ENCODE measurements around the gene IRX4.

IRX4 gene

GRCh38 chr5:1880377-1881025 is 2.2 kb downstream of the IRX4 start:
- no peak overlapping the region for H3K27ac ChIP-seq
- no peak for DNase-seq
- peaks cover 57% of the 10 kb centered on the region for H3K9me3 ChIP-seq (ENCODE audit: severe bottlenecking)
- no peak for TF ChIP-seq CTCF (IDR thresholded peaks at IDR 0.05; ENCODE audit: low read depth, low read length)
- no peaks in the 10 kb centered on the region for H3K36me3 ChIP-seq
- H3K27me3 ChIP-seq (ENCODE audit: insufficient read depth, low read depth, severe bottlenecking), result peaks cover 97% of the 10 kb centered on the region
- no peak overlapping the region for H3K4me3 ChIP-seq (ENCODE audit: low read depth, low read length)

DNA sequence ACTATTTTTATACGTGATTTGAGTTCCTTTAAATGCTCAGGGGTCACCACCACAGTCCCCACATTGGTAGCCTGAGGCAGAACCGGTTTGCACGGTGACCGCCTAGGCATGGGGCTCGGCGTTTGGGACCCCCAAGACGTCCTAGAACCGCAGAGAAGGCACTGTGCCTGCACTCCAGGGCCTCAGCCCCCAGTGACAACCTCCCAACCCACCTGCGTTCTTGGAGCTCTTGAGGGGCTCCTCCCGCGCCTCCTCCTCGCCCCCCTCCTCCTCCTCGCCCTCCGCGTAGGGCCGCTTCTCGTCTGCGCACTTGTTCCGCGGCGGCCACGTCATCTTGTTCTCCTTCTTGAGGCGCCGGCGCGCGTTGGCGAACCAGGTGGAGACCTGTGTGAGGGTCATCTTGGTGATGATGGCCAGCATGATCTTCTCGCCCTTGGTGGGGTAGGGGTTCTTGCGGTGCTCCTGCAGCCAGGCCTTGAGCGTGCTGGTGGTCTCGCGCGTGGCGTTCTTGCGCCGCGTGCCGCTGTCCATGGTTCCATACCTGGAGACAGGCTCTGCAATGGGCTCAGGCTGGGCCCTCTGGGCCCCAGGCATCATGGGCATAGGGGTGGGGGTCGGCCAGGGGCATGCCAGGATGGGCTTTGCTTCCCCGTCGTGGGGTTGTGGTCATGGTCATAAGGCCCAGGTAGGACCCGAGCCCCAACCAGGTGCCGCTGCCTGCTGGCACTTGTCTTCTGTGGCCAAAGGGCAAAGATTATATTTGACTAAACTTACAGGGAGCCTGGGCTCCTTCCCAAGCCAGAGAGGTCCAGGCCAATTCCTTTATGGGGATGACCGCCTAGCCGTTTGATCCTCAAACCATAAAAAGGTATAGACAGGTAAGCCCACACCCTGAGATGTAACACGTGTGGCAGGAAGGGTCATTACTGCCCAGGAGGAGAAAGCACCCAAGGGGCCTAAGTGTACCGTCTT is 3.1 kb downstream of the IRX4 start:
- H3K36me3 ChIP-seq, result no peaks in the 10 kb centered on the region
- no peak for TF ChIP-seq CTCF (IDR thresholded peaks at IDR 0.05; ENCODE audit: low read depth, low read length)
- H3K9me3 ChIP-seq (ENCODE audit: severe bottlenecking), result peaks cover 58% of the 10 kb centered on the region
- H3K4me3 ChIP-seq (ENCODE audit: low read depth, low read length), result no peak overlapping the region
- H3K27ac ChIP-seq, result no peak overlapping the region
- peaks cover 97% of the 10 kb centered on the region for H3K27me3 ChIP-seq (ENCODE audit: insufficient read depth, low read depth, severe bottlenecking)
- DNase-seq, result no peak

- no peak overlapping the region for H3K27ac ChIP-seq
- peaks cover 96% of the 10 kb centered on the region for H3K27me3 ChIP-seq (ENCODE audit: insufficient read depth, low read depth, severe bottlenecking)
- TF ChIP-seq CTCF (IDR thresholded peaks at IDR 0.05; ENCODE audit: low read depth, low read length), result no peak
- H3K9me3 ChIP-seq (ENCODE audit: severe bottlenecking), result peaks cover 54% of the 10 kb centered on the region
- H3K4me3 ChIP-seq (ENCODE audit: low read depth, low read length), result no peak overlapping the region
- no peak for DNase-seq
- no peaks in the 10 kb centered on the region for H3K36me3 ChIP-seq
Measured at GRCh38 chr5:1878050-1878849, 4.5 kb downstream of the IRX4 start.

GRCh38 chr5:1877103-1878049 is 5.3 kb downstream of the IRX4 start:
- Histone ChIP-seq H3K27ac (no peak overlapping the region), H3K27me3 (ENCODE audit: insufficient read depth, low read depth, severe bottlenecking) (peaks cover 96% of the 10 kb centered on the region), H3K9me3 (ENCODE audit: severe bottlenecking) (peaks cover 54% of the 10 kb centered on the region), H3K4me3 (ENCODE audit: low read depth, low read length) (no peak overlapping the region), H3K36me3 (no peaks in the 10 kb centered on the region)
- TF ChIP-seq CTCF (IDR thresholded peaks at IDR 0.05; ENCODE audit: low read depth, low read length), result no peak
- no peak for DNase-seq

GRCh38 chr5:1876660-1877064 is 6.1 kb downstream of the IRX4 start:
- peaks cover 94% of the 10 kb centered on the region for H3K27me3 ChIP-seq (ENCODE audit: insufficient read depth, low read depth, severe bottlenecking)
- H3K9me3 ChIP-seq (ENCODE audit: severe bottlenecking), result peaks cover 48% of the 10 kb centered on the region
- H3K27ac ChIP-seq, result no peak overlapping the region
- TF ChIP-seq CTCF (IDR thresholded peaks at IDR 0.05; ENCODE audit: low read depth, low read length), result no peak
- no peak overlapping the region for H3K4me3 ChIP-seq (ENCODE audit: low read depth, low read length)
- no peaks in the 10 kb centered on the region for H3K36me3 ChIP-seq
- no peak for DNase-seq
